ENCODE measurements around the gene ITM2A.

ITM2A gene

GRCh38 chrX:79408623-79409322 lies 41.6 kb upstream of the ITM2A start:
- POLR2A ChIA-PET = no interaction called here
- no peaks in the 10 kb centered on the region for H3K36me3 ChIP-seq (ENCODE audit: control insufficient read depth in 2 of 2, insufficient read depth in 1 of 2, low read length in 2 of 2)

GRCh38 chrX:79400623-79401022 lies 33.5 kb upstream of the ITM2A start:
- Histone ChIP-seq H3K9me3 (ENCODE audit: control insufficient read depth, insufficient read depth, low read depth, low read length) (no peaks in the 10 kb centered on the region), H3K27ac (ENCODE audit: extremely low read depth, low read depth, low read length) (no peak overlapping the region), H3K4me3 (ENCODE audit: low read depth, low read length) (no peak overlapping the region), H3K4me1 (ENCODE audit: control insufficient read depth, insufficient read depth, low read length) (no peaks in the 10 kb centered on the region), H3K36me3 (ENCODE audit: control insufficient read depth in 2 of 2, insufficient read depth in 1 of 2, low read length in 2 of 2) (no peaks in the 10 kb centered on the region; a peak in 1 of 3 replicates)
- CTCF ChIA-PET = no interaction called here
- POLR2A ChIA-PET = no interaction called here
- TF ChIP-seq ZBTB17 (tag by site-specific recombination; IDR thresholded peaks at IDR 0.05) (no peak), ZNF645 (tag by site-specific recombination; IDR thresholded peaks at IDR 0.05) (no peak), ZNF280D (tag by site-specific recombination; IDR thresholded peaks at IDR 0.05) (no peak), SALL2 (tag by site-specific recombination; IDR thresholded peaks at IDR 0.05; ENCODE audit: borderline replicate concordance) (no peak), ZNF791 (tag by site-specific recombination; IDR thresholded peaks at IDR 0.05) (no peak), ZNF341 (tag by site-specific recombination; IDR thresholded peaks at IDR 0.05; ENCODE audit: low read depth) (no peak)

More at GRCh38 chrX:79408623-79409322, 41.6 kb upstream of the ITM2A start:
- H3K27ac ChIP-seq (ENCODE audit: extremely low read depth, low read depth, low read length) = no peak overlapping the region
- no peaks in the 10 kb centered on the region for H3K9me3 ChIP-seq (ENCODE audit: control insufficient read depth, insufficient read depth, low read depth, low read length)
- CTCF ChIA-PET = no interaction called here
- no peak overlapping the region for H3K4me3 ChIP-seq (ENCODE audit: low read depth, low read length)
- no peaks in the 10 kb centered on the region for H3K4me1 ChIP-seq (ENCODE audit: control insufficient read depth, insufficient read depth, low read length)
- no peak for TF ChIP-seq PRDM2 (tag by site-specific recombination; IDR thresholded peaks at IDR 0.05; ENCODE audit: borderline replicate concordance)
- no peak for TF ChIP-seq KLF7 (tag by site-specific recombination; IDR thresholded peaks at IDR 0.05; ENCODE audit: borderline replicate concordance)
- no peak for TF ChIP-seq ZNF768 (tag by site-specific recombination; IDR thresholded peaks at IDR 0.05)
- TF ChIP-seq KLF17 (tag by site-specific recombination; IDR thresholded peaks at IDR 0.05) = no peak
- TF ChIP-seq MZF1 (tag by site-specific recombination; IDR thresholded peaks at IDR 0.05; ENCODE audit: borderline replicate concordance) = no peak
- TF ChIP-seq ZNF211 (tag by site-specific recombination; IDR thresholded peaks at IDR 0.05; ENCODE audit: low read depth) = no peak
- TF ChIP-seq ZNF623 (tag by site-specific recombination; IDR thresholded peaks at IDR 0.05) = no peak
- TF ChIP-seq ZNF449 (tag by site-specific recombination; IDR thresholded peaks at IDR 0.05) = no peak
- no peak for TF ChIP-seq ZNF560 (tag by site-specific recombination; IDR thresholded peaks at IDR 0.05; ENCODE audit: borderline replicate concordance)
